HL-60 (cell line): ENCODE data around the gene SPRED3.
"Not testable (repeated sequence)": the region's sequence is repeated elsewhere in the genome, so short reads cannot be mapped to it uniquely, and the experiment has no call there.

ENCODE experiments used
- DNase-seq, 2 experiments: peaks; one replicate each; pipeline ENCODE4 v3.0.0-alpha.2; 2010 to 2020; ENCODE audit warnings: low read depth in 1 of 2, low spot score in 1 of 2
- H3K27ac ChIP-seq: fragments of 250-450 bp; sonication (Bioruptor Pico); replicated peaks from 2 replicates; pipeline ENCODE4 v1.5.1; 2020; ENCODE audit warnings: mild to moderate bottlenecking, moderate library complexity
- H3K27me3 ChIP-seq: fragments of 250-450 bp; sonication (Bioruptor Pico); 2 replicates; pipeline ENCODE4 v1.5.1; 2021; ENCODE audit warnings: mild to moderate bottlenecking, moderate library complexity; ENCODE audit not compliant: insufficient read depth, poor library complexity, severe bottlenecking
- H3K4me3 ChIP-seq: replicated peaks from 2 replicates; pipeline ENCODE4 v1.5.1; 2011; ENCODE audit warnings: mild to moderate bottlenecking, control low read depth, low read length; ENCODE audit not compliant: insufficient read depth
- GABPA ChIP-seq: IDR thresholded peaks from 2 replicates; pipeline ENCODE4 v1.6.1; 2012; ENCODE audit warnings: low read depth
- POLR2AphosphoS5 ChIP-seq: IDR thresholded peaks from 2 replicates; pipeline ENCODE4 v1.6.1; 2012; ENCODE audit warnings: low read depth
- SPI1 ChIP-seq: IDR thresholded peaks from 2 replicates; pipeline ENCODE4 v1.6.1; 2012; ENCODE audit warnings: low read depth, mild to moderate bottlenecking, borderline replicate concordance
- TF ChIP-seq, protein P1 (sequence below): IDR thresholded peaks from one replicate; pipeline ENCODE4 v1.5.1; 2011; ENCODE audit warnings: low read length, control low read depth, inconsistent platforms; ENCODE audit not compliant: insufficient read depth
- TF ChIP-seq, protein P2 (sequence below): IDR thresholded peaks from 2 replicates; pipeline ENCODE4 v1.6.1; 2012; ENCODE audit warnings: low read depth; ENCODE audit not compliant: insufficient replicate concordance

The SPRED3 gene

DNA sequence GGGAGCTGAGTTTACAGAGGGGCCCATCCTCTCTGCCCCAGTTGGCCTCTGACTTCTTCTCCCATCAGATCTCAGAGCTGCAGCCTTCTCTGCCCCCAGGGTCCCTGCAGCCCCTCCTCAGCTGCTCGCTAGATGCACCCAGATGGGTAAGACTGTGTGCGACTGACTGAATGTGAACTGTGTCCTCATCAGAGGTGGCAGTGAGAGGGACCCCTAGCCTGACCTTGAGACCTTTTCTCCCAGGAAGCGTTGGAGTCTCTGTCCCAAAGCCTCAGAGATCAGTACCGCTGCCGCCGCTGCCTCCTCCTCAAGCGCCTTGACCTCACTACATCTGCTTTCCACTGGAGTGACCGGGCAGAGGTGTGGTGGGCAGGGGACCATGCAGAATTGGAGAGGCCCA, 16.8 kb downstream of the SPRED3 start:
- no peaks in the 10 kb centered on the region for H3K27me3 ChIP-seq
- H3K27ac ChIP-seq: no peak overlapping the region
- no peak for DNase-seq
- TF ChIP-seq POLR2AphosphoS5 (no peak), GABPA (no peak), SPI1 (no peak)
- TF ChIP-seq, protein P1, sequence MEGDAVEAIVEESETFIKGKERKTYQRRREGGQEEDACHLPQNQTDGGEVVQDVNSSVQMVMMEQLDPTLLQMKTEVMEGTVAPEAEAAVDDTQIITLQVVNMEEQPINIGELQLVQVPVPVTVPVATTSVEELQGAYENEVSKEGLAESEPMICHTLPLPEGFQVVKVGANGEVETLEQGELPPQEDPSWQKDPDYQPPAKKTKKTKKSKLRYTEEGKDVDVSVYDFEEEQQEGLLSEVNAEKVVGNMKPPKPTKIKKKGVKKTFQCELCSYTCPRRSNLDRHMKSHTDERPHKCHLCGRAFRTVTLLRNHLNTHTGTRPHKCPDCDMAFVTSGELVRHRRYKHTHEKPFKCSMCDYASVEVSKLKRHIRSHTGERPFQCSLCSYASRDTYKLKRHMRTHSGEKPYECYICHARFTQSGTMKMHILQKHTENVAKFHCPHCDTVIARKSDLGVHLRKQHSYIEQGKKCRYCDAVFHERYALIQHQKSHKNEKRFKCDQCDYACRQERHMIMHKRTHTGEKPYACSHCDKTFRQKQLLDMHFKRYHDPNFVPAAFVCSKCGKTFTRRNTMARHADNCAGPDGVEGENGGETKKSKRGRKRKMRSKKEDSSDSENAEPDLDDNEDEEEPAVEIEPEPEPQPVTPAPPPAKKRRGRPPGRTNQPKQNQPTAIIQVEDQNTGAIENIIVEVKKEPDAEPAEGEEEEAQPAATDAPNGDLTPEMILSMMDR: no peak
- TF ChIP-seq, protein P2, sequence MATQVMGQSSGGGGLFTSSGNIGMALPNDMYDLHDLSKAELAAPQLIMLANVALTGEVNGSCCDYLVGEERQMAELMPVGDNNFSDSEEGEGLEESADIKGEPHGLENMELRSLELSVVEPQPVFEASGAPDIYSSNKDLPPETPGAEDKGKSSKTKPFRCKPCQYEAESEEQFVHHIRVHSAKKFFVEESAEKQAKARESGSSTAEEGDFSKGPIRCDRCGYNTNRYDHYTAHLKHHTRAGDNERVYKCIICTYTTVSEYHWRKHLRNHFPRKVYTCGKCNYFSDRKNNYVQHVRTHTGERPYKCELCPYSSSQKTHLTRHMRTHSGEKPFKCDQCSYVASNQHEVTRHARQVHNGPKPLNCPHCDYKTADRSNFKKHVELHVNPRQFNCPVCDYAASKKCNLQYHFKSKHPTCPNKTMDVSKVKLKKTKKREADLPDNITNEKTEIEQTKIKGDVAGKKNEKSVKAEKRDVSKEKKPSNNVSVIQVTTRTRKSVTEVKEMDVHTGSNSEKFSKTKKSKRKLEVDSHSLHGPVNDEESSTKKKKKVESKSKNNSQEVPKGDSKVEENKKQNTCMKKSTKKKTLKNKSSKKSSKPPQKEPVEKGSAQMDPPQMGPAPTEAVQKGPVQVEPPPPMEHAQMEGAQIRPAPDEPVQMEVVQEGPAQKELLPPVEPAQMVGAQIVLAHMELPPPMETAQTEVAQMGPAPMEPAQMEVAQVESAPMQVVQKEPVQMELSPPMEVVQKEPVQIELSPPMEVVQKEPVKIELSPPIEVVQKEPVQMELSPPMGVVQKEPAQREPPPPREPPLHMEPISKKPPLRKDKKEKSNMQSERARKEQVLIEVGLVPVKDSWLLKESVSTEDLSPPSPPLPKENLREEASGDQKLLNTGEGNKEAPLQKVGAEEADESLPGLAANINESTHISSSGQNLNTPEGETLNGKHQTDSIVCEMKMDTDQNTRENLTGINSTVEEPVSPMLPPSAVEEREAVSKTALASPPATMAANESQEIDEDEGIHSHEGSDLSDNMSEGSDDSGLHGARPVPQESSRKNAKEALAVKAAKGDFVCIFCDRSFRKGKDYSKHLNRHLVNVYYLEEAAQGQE: no peak
- H3K4me3 ChIP-seq: no peak overlapping the region

DNA sequence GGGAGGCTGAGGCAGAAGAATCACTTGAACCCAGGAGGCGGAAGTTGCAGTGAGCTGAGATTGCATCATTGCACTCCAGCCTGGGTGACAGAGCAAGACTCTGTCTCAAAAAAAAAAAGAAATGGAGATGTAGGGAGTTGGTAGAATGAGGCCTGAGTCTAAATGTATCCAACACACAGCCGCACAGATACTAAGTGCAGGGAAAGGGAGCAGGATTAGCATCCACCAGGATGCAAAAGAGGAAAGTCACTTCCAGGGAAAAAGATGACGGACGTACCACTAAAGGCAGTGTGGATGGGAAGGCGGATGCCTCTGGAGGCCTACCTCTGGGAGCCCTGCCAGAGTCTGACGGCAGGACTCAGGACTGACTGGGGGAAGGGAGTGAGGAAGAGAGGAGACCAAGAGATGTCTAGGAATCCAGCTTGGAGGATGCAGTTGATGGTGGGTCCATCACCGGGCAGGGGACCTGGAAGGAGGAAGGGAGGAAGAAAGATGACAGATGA, 21.2 kb downstream of the SPRED3 start:
- DNase-seq: no peak
- no peak overlapping the region for H3K27ac ChIP-seq
- no peaks in the 10 kb centered on the region for H3K27me3 ChIP-seq
- no peak overlapping the region for H3K4me3 ChIP-seq
- TF ChIP-seq, protein P1: no peak
- TF ChIP-seq, protein P2: no peak
- TF ChIP-seq GABPA: no peak

DNA sequence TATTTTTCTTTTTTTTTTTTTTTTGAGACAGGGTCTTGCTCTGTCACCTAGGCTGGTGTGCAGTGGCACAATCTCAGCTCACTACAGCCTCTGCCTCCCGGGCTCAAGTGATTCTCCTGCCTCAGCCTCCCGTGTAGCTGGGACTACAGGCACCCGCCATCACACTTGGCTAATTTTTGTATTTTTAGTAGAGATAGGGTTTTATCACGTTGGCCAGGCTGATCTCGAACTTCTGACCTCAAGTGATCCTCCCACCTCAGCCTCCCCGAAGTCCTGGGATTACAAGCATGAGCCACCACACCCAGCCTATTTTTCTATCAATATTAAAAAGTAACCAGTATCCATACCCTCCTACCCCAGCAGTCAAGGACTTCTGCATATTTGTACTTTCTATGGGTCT, 21.9 kb downstream of the SPRED3 start:
- not testable (repeated sequence) for DNase-seq, H3K4me3 ChIP-seq, H3K27me3 ChIP-seq, H3K27ac ChIP-seq

DNA sequence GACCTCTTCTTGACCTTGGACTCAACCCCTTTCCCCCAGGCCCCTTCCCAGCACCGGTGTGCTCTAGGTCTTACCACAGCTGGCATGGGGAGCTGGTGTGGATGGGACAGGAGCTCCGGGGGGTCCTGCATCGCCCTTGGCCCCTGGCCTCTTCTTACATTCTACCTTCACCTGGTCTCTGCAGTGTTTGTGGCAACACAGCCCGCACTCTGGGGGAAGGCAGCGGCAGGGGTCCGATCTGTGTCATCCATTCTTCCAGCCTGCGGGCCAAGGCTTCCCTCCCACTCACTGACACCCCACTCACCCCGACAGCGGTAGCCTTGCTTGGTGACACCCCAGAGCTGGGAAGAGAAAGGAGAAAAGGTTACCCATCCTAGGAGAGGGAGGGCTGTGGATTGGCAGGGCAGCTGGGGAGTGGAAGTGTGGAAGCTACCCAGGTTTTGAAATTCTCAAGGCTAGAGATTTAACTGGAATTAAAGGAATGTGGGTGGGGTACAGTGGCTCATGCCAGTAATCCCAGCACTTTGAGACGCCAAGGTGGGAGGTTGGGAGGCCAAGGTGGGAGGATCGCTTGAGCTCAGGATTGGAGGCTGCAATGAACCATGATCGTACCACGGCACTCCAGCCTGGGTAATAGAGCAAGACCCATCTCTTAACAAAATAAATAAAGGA, 22.7 kb downstream of the SPRED3 start:
- Histone ChIP-seq H3K4me3 (no peak overlapping the region), H3K27me3 (no peaks in the 10 kb centered on the region), H3K27ac (no peak overlapping the region)
- DNase-seq: no peak
- TF ChIP-seq SPI1: no peak
- TF ChIP-seq GABPA: no peak
- no peak for TF ChIP-seq POLR2AphosphoS5
- TF ChIP-seq, protein P2: no peak
- TF ChIP-seq, protein P1: no peak

DNA sequence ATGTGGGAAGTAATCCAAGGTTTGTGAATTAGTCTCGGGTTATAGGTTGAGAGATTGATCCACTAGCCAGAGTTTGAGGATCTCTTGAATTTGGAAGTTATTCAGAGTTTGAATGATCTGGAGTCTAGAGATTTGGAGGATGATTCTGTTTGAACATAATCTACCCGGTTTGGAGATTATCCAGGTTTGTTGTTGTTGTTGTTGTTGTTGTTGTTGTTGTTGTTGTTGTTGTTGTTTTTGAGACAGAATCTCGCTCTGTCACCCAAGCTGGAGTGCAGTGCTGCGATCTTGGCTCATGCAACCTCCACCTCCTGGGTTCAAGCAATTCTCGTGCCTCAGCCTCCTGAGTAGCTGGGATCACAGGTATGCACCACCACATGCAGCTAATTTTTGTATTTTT, 23.4 kb downstream of the SPRED3 start:
- H3K4me3 ChIP-seq, DNase-seq, H3K27me3 ChIP-seq, H3K27ac ChIP-seq: not testable (repeated sequence)
